Body of pancreas (tissue), 4 donors: ENCODE measurements around the gene DUSP8.

Source experiments
- CTCF ChIP-seq, 7 experiments: fragments of 450-650 bp in 4 of 7; fragments of 200-600 bp in 3 of 7; sonication (generic) in 3 of 7; IDR thresholded peaks; one replicate each; pipeline ENCODE4 v1.5.1; 2016 to 2019; ENCODE audit warnings: antibody characterized with exemption in 7 of 7
- POLR2A ChIP-seq, 3 donors: fragments of 450-650 bp; IDR thresholded peaks; one replicate each; pipeline ENCODE4 v1.6.1; 2016; ENCODE audit warnings: antibody characterized with exemption in 3 of 3, mild to moderate bottlenecking in 2 of 3

- TF ChIP-seq CTCF (IDR thresholded peaks at IDR 0.05) (no peak), POLR2A (IDR thresholded peaks at IDR 0.05) (no peak)
These were observed 10.1 kb downstream of the DUSP8 start for GRCh38 chr11:1561955-1562354.
